ENCODE data around the gene TNPO1. TPM values are rescaled to one million over a fixed set of nuclear protein-coding genes. Genes with fewer than 3 reads are reported as not detected.

Gene TNPO1
- total RNA-seq, 1 experiment from 2014 or later = 201 TPM

DNA sequence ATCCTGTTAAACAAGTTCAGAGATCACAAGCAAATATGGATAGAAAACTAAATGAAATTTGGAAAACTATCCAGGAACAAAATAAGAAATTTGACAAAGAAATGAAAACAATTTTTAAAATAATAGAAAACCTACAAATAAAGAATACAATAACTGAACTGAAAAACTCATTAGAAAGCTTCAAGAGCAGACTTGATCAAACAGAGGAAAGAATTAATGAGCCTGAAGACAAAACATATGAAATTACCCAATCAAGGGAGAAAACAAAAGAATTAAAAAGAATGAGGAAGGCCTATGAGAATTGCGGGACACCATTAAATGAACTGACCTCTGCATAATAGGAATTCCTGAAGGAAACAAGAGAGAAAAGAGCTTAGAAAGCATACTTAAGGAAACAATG lies 39.8 kb upstream of the TNPO1 start:
- intact Hi-C loops (cut with micrococcal nuclease; ENCODE audit: unreplicated experiment) = no loop called here
- Histone ChIP-seq H3K4me3 (ENCODE audit: low read depth, low read length, poor library complexity, severe bottlenecking) (no peak overlapping the region), H3K36me3 (ENCODE audit: insufficient read depth, low read length, poor library complexity, severe bottlenecking) (no peaks in the 10 kb centered on the region), H3K4me1 (ENCODE audit: insufficient read depth, low read length, poor library complexity, severe bottlenecking) (no peaks in the 10 kb centered on the region), H3K27me3 (replicated peaks; ENCODE audit: insufficient read depth, low read depth, low read length, poor library complexity) (no peaks in the 10 kb centered on the region), H3K27ac (ENCODE audit: low read depth, low read length, poor library complexity, severe bottlenecking) (no peak overlapping the region), H3K9me3 (ENCODE audit: low read depth, low read length, poor library complexity, severe bottlenecking) (peaks cover 14% of the 10 kb centered on the region)
- no peak for TF ChIP-seq EZH2 (IDR thresholded peaks at IDR 0.05; ENCODE audit: borderline replicate concordance, low read depth, low read length, poor library complexity, severe bottlenecking)
- TF ChIP-seq, protein P1, sequence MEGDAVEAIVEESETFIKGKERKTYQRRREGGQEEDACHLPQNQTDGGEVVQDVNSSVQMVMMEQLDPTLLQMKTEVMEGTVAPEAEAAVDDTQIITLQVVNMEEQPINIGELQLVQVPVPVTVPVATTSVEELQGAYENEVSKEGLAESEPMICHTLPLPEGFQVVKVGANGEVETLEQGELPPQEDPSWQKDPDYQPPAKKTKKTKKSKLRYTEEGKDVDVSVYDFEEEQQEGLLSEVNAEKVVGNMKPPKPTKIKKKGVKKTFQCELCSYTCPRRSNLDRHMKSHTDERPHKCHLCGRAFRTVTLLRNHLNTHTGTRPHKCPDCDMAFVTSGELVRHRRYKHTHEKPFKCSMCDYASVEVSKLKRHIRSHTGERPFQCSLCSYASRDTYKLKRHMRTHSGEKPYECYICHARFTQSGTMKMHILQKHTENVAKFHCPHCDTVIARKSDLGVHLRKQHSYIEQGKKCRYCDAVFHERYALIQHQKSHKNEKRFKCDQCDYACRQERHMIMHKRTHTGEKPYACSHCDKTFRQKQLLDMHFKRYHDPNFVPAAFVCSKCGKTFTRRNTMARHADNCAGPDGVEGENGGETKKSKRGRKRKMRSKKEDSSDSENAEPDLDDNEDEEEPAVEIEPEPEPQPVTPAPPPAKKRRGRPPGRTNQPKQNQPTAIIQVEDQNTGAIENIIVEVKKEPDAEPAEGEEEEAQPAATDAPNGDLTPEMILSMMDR (conservative IDR thresholded peaks at IDR 0.05; ENCODE audit: low read depth, low read length) = no peak
- CTCF ChIA-PET = no interaction called here
- POLR2A ChIA-PET (ENCODE audit: low non-redundant PET) = no interaction called here
- DNase-seq (ENCODE audit: low spot score) = no peak
- no TSS peak for BruUV-seq (replicated peaks)

DNA sequence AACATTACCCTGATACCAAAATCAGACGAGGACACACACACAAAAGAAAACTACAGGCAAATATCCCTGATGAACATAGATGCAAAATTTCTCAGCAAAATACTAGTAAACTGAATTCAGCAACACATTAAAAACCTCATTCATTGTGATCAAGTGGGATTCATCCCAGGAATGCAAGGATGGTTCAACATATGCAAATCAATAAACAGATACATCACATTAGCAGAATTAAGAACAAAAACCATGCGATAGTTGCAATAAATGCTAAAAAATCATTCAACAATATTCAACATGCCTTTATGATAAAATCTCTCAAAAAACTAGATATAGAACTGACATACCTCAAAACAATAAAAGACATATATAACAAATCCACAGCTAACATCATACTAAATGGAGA lies 36.9 kb upstream of the TNPO1 start:
- no peaks in the 10 kb centered on the region for H3K27me3 ChIP-seq (replicated peaks; ENCODE audit: insufficient read depth, low read depth, low read length, poor library complexity)
- ChIA-PET CTCF (no interaction called here), POLR2A (ENCODE audit: low non-redundant PET) (no interaction called here)
- no TSS peak for BruUV-seq (replicated peaks)
- H3K27ac ChIP-seq (ENCODE audit: low read depth, low read length, poor library complexity, severe bottlenecking) = no peak overlapping the region
- no peak for DNase-seq (ENCODE audit: low spot score)
- H3K4me3 ChIP-seq (ENCODE audit: low read depth, low read length, poor library complexity, severe bottlenecking) = no peak overlapping the region
- intact Hi-C loops (cut with micrococcal nuclease; ENCODE audit: unreplicated experiment) = no loop called here
- no peaks in the 10 kb centered on the region for H3K36me3 ChIP-seq (ENCODE audit: insufficient read depth, low read length, poor library complexity, severe bottlenecking)
- no peaks in the 10 kb centered on the region for H3K4me1 ChIP-seq (ENCODE audit: insufficient read depth, low read length, poor library complexity, severe bottlenecking)
- TF ChIP-seq, protein P1 (conservative IDR thresholded peaks at IDR 0.05; ENCODE audit: low read depth, low read length) = no peak
- no peak for TF ChIP-seq EZH2 (IDR thresholded peaks at IDR 0.05; ENCODE audit: borderline replicate concordance, low read depth, low read length, poor library complexity, severe bottlenecking)
- peaks cover 14% of the 10 kb centered on the region for H3K9me3 ChIP-seq (ENCODE audit: low read depth, low read length, poor library complexity, severe bottlenecking)

DNA sequence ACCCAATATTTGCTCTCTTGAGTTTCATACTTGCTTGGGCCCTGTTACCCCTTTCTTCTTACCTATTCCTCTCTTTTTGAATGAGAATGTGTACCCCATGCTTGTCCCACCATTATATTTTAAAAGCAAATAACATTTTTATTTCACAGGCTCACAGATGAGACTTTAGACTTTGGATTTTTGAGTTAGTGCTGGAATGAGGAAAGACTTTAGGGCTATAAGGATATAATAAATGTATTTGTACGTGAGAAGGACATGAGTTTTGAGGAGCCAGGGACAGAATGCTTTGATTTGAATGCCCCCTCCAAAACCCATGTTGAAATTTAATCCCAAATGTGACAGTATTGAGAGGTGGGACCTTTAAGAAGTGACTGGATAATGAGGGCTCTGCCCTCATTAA lies 33.1 kb upstream of the TNPO1 start:
- no TSS peak for BruUV-seq (replicated peaks)
- DNase-seq (ENCODE audit: low spot score) = no peak
- H3K27ac ChIP-seq (ENCODE audit: low read depth, low read length, poor library complexity, severe bottlenecking) = no peak overlapping the region
- TF ChIP-seq, protein P1 (conservative IDR thresholded peaks at IDR 0.05; ENCODE audit: low read depth, low read length) = no peak
- no peak for TF ChIP-seq EZH2 (IDR thresholded peaks at IDR 0.05; ENCODE audit: borderline replicate concordance, low read depth, low read length, poor library complexity, severe bottlenecking)
- H3K4me3 ChIP-seq (ENCODE audit: low read depth, low read length, poor library complexity, severe bottlenecking) = no peak overlapping the region
- intact Hi-C loops (cut with micrococcal nuclease; ENCODE audit: unreplicated experiment) = no loop called here
- peaks cover 5% of the 10 kb centered on the region for H3K27me3 ChIP-seq (replicated peaks; ENCODE audit: insufficient read depth, low read depth, low read length, poor library complexity)
- peaks cover 9% of the 10 kb centered on the region for H3K9me3 ChIP-seq (ENCODE audit: low read depth, low read length, poor library complexity, severe bottlenecking)
- H3K36me3 ChIP-seq (ENCODE audit: insufficient read depth, low read length, poor library complexity, severe bottlenecking) = no peaks in the 10 kb centered on the region
- no peaks in the 10 kb centered on the region for H3K4me1 ChIP-seq (ENCODE audit: insufficient read depth, low read length, poor library complexity, severe bottlenecking)
- POLR2A ChIA-PET (ENCODE audit: low non-redundant PET) = no interaction called here
- CTCF ChIA-PET = no interaction called here
